ENCODE results near the gene SRL.

The SRL gene

GRCh38 chr16:4207229-4207628 lies 34.7 kb downstream of the SRL start:
- TF ChIP-seq CTCF (IDR thresholded peaks at IDR 0.05; ENCODE audit: low read depth, low read length): no peak
- no peak for DNase-seq (ENCODE audit: extremely low read depth, low read depth)

- DNase-seq (ENCODE audit: extremely low read depth, low read depth): no peak
- no peak for TF ChIP-seq CTCF (IDR thresholded peaks at IDR 0.05; ENCODE audit: low read depth, low read length)
Observed at GRCh38 chr16:4206680-4207079, 35.2 kb downstream of the SRL start.

- DNase-seq (ENCODE audit: extremely low read depth, low read depth): no peak
- TF ChIP-seq CTCF (IDR thresholded peaks at IDR 0.05; ENCODE audit: low read depth, low read length): no peak
Observed at GRCh38 chr16:4205971-4206370, 35.9 kb downstream of the SRL start.

GRCh38 chr16:4204521-4204920 lies 37.4 kb downstream of the SRL start:
- TF ChIP-seq CTCF (IDR thresholded peaks at IDR 0.05; ENCODE audit: low read depth, low read length): no peak
- DNase-seq (ENCODE audit: extremely low read depth, low read depth): no peak

- TF ChIP-seq CTCF (IDR thresholded peaks at IDR 0.05; ENCODE audit: low read depth, low read length): no peak
- DNase-seq (ENCODE audit: extremely low read depth, low read depth): no peak
Observed at GRCh38 chr16:4203748-4204147, 38.1 kb downstream of the SRL start.

- TF ChIP-seq CTCF (IDR thresholded peaks at IDR 0.05; ENCODE audit: low read depth, low read length): no peak
- no peak for DNase-seq (ENCODE audit: extremely low read depth, low read depth)
Observed at GRCh38 chr16:4202615-4203345, 39.1 kb downstream of the SRL start.

- TF ChIP-seq CTCF (IDR thresholded peaks at IDR 0.05; ENCODE audit: low read depth, low read length): no peak
- no peak for DNase-seq (ENCODE audit: extremely low read depth, low read depth)
Observed at GRCh38 chr16:4200781-4201137, 41.1 kb downstream of the SRL start.

Measured in AG09319 (cell line).